Measurements from ENCODE around the gene UTP18. TPM values are rescaled to one million over a fixed set of nuclear protein-coding genes. Genes with fewer than 3 reads are reported as not detected.

Gene UTP18
- total RNA-seq, 3 donors from 2014 or later: 12.6 to 21.0 (median 16.3) TPM

DNA sequence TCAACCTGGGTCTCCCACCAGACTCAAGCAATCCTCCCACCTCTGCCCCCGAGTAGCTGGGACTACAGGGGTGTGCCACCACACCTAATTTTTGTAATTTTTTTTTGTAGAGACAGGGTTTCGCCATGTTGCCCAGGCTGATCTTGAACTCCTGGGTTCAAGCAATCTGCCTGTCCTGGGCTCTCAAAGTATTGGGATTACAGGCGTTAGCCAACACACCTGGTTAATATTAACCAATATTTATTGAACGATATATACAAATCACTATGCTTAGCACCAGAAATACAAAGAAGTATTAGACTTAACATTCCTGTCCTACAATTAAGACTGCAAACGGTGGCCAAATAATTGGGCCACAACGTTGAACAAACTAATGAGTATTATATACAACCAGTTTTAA is 4.7 kb upstream of the UTP18 start:
- intact Hi-C loops (cut with DNase I, micrococcal nuclease): no loop called here
- TF ChIP-seq CTCF (IDR thresholded peaks at IDR 0.05): no peak
- Histone ChIP-seq H3K4me1 (ENCODE audit: low read depth) (peaks cover 14% of the 10 kb centered on the region), H3K4me3 (no peak overlapping the region), H3K9me3 (no peaks in the 10 kb centered on the region), H3K36me3 (ENCODE audit: low read depth) (no peaks in the 10 kb centered on the region)
- no peak for DNase-seq
- no peak for ATAC-seq

DNA sequence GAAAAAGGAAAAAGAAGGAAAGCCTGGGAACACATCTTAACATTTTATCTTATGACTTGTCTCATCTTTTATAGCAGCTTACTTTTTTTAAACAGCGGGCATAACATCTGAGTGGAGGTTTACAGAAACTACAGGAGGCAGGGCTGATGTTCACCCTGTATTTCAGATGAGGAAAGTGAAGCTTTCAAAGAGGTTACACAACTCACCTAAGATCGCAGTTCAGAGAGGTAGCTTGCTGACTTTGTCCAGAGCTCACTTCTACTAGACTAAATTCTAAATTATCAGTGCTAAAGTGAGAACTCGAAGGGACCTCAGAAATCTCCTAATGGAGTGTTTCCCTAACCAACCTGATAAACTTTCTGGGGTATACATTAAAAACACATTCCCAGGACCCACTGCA is 4.2 kb upstream of the UTP18 start:
- intact Hi-C loops (cut with DNase I, micrococcal nuclease): no loop called here
- peaks cover 14% of the 10 kb centered on the region for H3K4me1 ChIP-seq (ENCODE audit: low read depth)
- no peak for DNase-seq
- H3K9me3 ChIP-seq: no peaks in the 10 kb centered on the region
- H3K4me3 ChIP-seq: no peak overlapping the region
- no peak for TF ChIP-seq CTCF (IDR thresholded peaks at IDR 0.05)
- no peak for ATAC-seq
- no peaks in the 10 kb centered on the region for H3K36me3 ChIP-seq (ENCODE audit: low read depth)

- Histone ChIP-seq H3K9me3 (no peaks in the 10 kb centered on the region), H3K36me3 (ENCODE audit: low read depth) (no peaks in the 10 kb centered on the region), H3K4me3 (no peak overlapping the region), H3K4me1 (ENCODE audit: low read depth) (peaks cover 23% of the 10 kb centered on the region)
- DNase-seq (no peak), ATAC-seq (no peak)
- TF ChIP-seq CTCF (IDR thresholded peaks at IDR 0.05): no peak
- intact Hi-C loops (cut with DNase I, micrococcal nuclease): no loop called here
These were observed 2.9 kb upstream of the UTP18 start for GRCh38 chr17:51257150-51258081.

GRCh38 chr17:51258756-51259563 is 1.4 kb upstream of the UTP18 start:
- intact Hi-C loops (cut with DNase I, micrococcal nuclease): no loop called here
- no peaks in the 10 kb centered on the region for H3K36me3 ChIP-seq (ENCODE audit: low read depth)
- H3K4me3 ChIP-seq: peak overlapping the region; percentile 82
- peaks cover 28% of the 10 kb centered on the region for H3K4me1 ChIP-seq (ENCODE audit: low read depth)
- no peaks in the 10 kb centered on the region for H3K9me3 ChIP-seq
- peak; percentile 38 to 57 (median 56) for DNase-seq
- ATAC-seq: no peak
- TF ChIP-seq CTCF (IDR thresholded peaks at IDR 0.05): no peak

DNA sequence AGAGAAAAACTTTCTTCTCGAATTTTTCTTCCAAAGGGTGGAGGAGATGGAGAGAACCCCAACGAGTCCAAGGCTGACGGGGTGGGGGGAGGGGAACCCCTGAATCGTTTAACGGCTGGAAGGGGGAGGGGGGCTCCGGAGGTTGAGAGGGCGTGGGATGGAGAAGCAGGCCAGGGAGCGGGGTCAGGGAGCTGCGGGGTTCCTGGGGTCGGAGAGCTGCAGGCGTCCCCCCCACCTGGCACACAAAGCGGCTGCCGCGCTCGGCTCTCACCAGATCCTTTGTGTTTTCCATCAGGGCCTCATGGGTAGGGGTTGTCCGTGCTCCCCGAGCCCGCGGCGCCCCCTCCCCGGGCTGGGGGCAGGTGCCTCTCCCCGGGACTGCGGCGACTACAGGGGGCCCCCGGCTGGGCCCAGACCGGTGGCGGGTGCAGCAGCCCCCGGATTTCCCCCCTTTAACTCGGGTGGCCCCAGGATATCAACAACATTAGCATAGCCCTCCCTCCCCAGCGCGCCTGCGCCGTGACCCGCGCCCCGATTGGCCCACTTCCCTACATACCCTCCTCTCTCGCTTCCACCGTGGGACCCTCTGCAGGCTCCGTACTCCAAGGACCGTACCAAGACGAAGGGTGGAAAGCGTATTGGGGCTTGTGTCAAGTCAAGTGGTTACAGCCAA is 646 bp upstream of the UTP18 start, which contains the start of gene MBTD1:
MBTD1 (minus strand) TSS at position 486 of the 673 bp plus-strand sequence. CDS start 34,888 bp downstream, outside the sequence.
- DNase-seq (peak; percentile 94 to 97 (median 95)), ATAC-seq (peak; percentile 90)
- Histone ChIP-seq H3K4me3 (peak within 1 kb of the TSS; percentile 82), H3K36me3 (ENCODE audit: low read depth) (no peaks in the 10 kb centered on the region), H3K4me1 (ENCODE audit: low read depth) (peaks cover 28% of the 10 kb centered on the region), H3K9me3 (no peaks in the 10 kb centered on the region)
- TF ChIP-seq CTCF (IDR thresholded peaks at IDR 0.05): no peak
- intact Hi-C loops (cut with DNase I, micrococcal nuclease): no loop called here

All from mucosa of descending colon (tissue), 3 donors.